B cell (primary cell): ENCODE measurements around the gene DMAC2. TPM values are rescaled to one million over a fixed set of nuclear protein-coding genes. Genes with fewer than 3 reads are reported as not detected.

Source experiments
- ATAC-seq: fragments of 200-7000 bp; cut with Tn5 transposase; one replicate; pipeline ENCODE4 v1.10.0; 2021; ENCODE audit warnings: low read depth, mild to moderate bottlenecking, moderate number of reproducible peaks, moderate library complexity
- CTCF ChIA-PET: fragments of 350-600 bp; sonication (Branson Sonifier 250); formaldehyde crosslinking; loops from one replicate; lab custom pipeline; 2021; ENCODE audit warnings: antibody characterized with exemption, inconsistent platforms; lab: Charles Lee
- POLR2A ChIA-PET: fragments of 350-600 bp; sonication (Branson Sonifier 250); formaldehyde crosslinking; loops from one replicate; lab custom pipeline; 2021; ENCODE audit warnings: antibody characterized with exemption; lab: Charles Lee
- DNase-seq: peaks from one replicate; pipeline ENCODE4 v3.0.0; 2013
- H2AFZ ChIP-seq: 2 replicates; pipeline ENCODE4 v1.6.1; 2012; ENCODE audit warnings: mild to moderate bottlenecking, low read depth, low read length; ENCODE audit not compliant: insufficient read depth, poor library complexity, severe bottlenecking
- H3K27ac ChIP-seq, 2 donors: 1 replicate in 1 of 2; 2 replicates in 1 of 2; pipeline ENCODE4 v1.5.1; 2012 to 2013; ENCODE audit warnings: low read length in 2 of 2, mild to moderate bottlenecking in 2 of 2, moderate library complexity in 1 of 2
- H3K27me3 ChIP-seq, 4 experiments: fragments of 200-600 bp in 1 of 4; sonication (generic) in 1 of 4; replicated peaks in 1 of 4; 1 replicate in 2 of 4; 2 replicates in 2 of 4; pipeline versions ENCODE4 v1.6.1 to v1.7.0; 2013 to 2016; ENCODE audit warnings: low read length in 3 of 4, mild to moderate bottlenecking in 2 of 4, mixed read lengths in 1 of 4, moderate library complexity in 1 of 4; ENCODE audit not compliant: insufficient read depth in 4 of 4, control insufficient read depth in 3 of 4; ENCODE audit errors: control extremely low read depth in 1 of 4
- H3K36me3 ChIP-seq, 2 experiments: replicated peaks in 1 of 2; 1 replicate in 1 of 2; 2 replicates in 1 of 2; pipeline versions ENCODE4 v1.6.1 to v1.7.1; 2013; ENCODE audit warnings: low read length in 1 of 2; ENCODE audit not compliant: insufficient read depth in 2 of 2, control insufficient read depth in 1 of 2; ENCODE audit errors: control extremely low read depth in 1 of 2, extremely low read depth in 1 of 2
- H3K4me1 ChIP-seq, 2 donors: fragments of 200-600 bp in 1 of 2; sonication (generic) in 1 of 2; 1 replicate in 1 of 2; 2 replicates in 1 of 2; pipeline versions ENCODE4 v1.5.1 to v1.6.1; 2013 to 2017; ENCODE audit warnings: low read length in 2 of 2; ENCODE audit not compliant: control insufficient read depth in 2 of 2, insufficient read depth in 2 of 2
- H3K4me2 ChIP-seq: replicated peaks from 2 replicates; pipeline ENCODE3; 2012; ENCODE audit warnings: mild to moderate bottlenecking, low read depth, low read length; ENCODE audit not compliant: poor library complexity, severe bottlenecking
- H3K4me3 ChIP-seq, 5 experiments: fragments of 200-600 bp in 1 of 5; sonication (generic) in 1 of 5; 1 replicate in 3 of 5; 2 replicates in 2 of 5; pipeline versions ENCODE4 v1.5.1 to v1.7.0; 2011 to 2016; ENCODE audit warnings: low read length in 4 of 5, mild to moderate bottlenecking in 4 of 5, low read depth in 2 of 5, control low read depth in 1 of 5, moderate library complexity in 1 of 5; ENCODE audit not compliant: insufficient read depth in 1 of 5; ENCODE audit errors: control extremely low read depth in 1 of 5, extremely low read depth in 1 of 5
- H3K79me2 ChIP-seq: fragments of 200-600 bp; sonication (generic); one replicate; pipeline ENCODE4 v1.6.0; 2016; ENCODE audit warnings: low read length; ENCODE audit not compliant: control insufficient read depth, insufficient read depth
- H3K9ac ChIP-seq: fragments of 200-600 bp; sonication (generic); 2 replicates; pipeline ENCODE4 v1.6.1; 2017; ENCODE audit warnings: mild to moderate bottlenecking, low read length, moderate library complexity
- H3K9me3 ChIP-seq, 3 donors: one replicate each; pipeline versions ENCODE4 v1.6.1 to v1.7.1; 2013; ENCODE audit warnings: low read length in 2 of 3; ENCODE audit not compliant: control insufficient read depth in 2 of 3, insufficient read depth in 1 of 3; ENCODE audit errors: control extremely low read depth in 1 of 3
- H4K20me1 ChIP-seq: 2 replicates; pipeline ENCODE4 v1.6.0; 2012; ENCODE audit warnings: mild to moderate bottlenecking, low read length; ENCODE audit not compliant: insufficient read depth, control insufficient read depth, poor library complexity, severe bottlenecking
- H3K27ac Mint-ChIP-seq: one replicate; pipeline ENCODE4 v1.8.0; 2021; ENCODE audit warnings: mixed read lengths
- H3K27me3 Mint-ChIP-seq: one replicate; pipeline ENCODE4 v1.8.0; 2021; ENCODE audit warnings: mixed read lengths
- H3K4me1 Mint-ChIP-seq: one replicate; pipeline ENCODE4 v1.8.0; 2021; ENCODE audit warnings: mixed read lengths
- H3K4me3 Mint-ChIP-seq: one replicate; pipeline ENCODE4 v1.8.0; 2021; ENCODE audit warnings: mixed read lengths
- H3K9me3 Mint-ChIP-seq: one replicate; pipeline ENCODE4 v1.8.0; 2022; ENCODE audit warnings: mixed read lengths; ENCODE audit not compliant: insufficient read depth
- CTCF ChIP-seq: fragments of 200-600 bp; IDR thresholded peaks from one replicate; pipeline ENCODE4 v1.8.0; 2022; ENCODE audit warnings: antibody characterized with exemption, mild to moderate bottlenecking
- EZH2 ChIP-seq: IDR thresholded peaks from 2 replicates; pipeline ENCODE4 v1.6.1; 2012; ENCODE audit warnings: borderline replicate concordance, low read depth, mild to moderate bottlenecking, moderate library complexity, low read length; ENCODE audit not compliant: insufficient read depth, poor library complexity, severe bottlenecking
- WGBS: methylation state at CpG from one replicate; pipeline ENCODE4 v1.1.5; 2013; ENCODE audit warnings: missing lambda C conversion rate; ENCODE audit not compliant: insufficient coverage; 5-methylcytosine and 5-hydroxymethylcytosine counted together
- intact Hi-C: fragments of 100-400 bp; cut with micrococcal nuclease; formaldehyde crosslinking; loops from one replicate; pipeline ENCODE4 v1.10.0; 2022
- polyA plus RNA-seq: library from polyadenylated mRNA; depleted of rRNA; stranded (reverse); fragments of >200 nt; gene quantifications from 2 replicates; pipeline ENCODE4 v1.2.3, GENCODE V29; 2012
- total RNA-seq, 2 donors: library from RNA; stranded (reverse); fragments of 120-200 nt in 1 of 2; gene quantifications; 1 replicate in 1 of 2; 2 replicates in 1 of 2; pipeline versions ENCODE4 v1.2.3 to v1.2.4, GENCODE V29; 2013 to 2022

Gene DMAC2
- total and polyA plus RNA-seq, 2 donors (not counting 1 experiment from before 2014, with no cell fraction given) = 31.8 to 41.7 TPM

DNA sequence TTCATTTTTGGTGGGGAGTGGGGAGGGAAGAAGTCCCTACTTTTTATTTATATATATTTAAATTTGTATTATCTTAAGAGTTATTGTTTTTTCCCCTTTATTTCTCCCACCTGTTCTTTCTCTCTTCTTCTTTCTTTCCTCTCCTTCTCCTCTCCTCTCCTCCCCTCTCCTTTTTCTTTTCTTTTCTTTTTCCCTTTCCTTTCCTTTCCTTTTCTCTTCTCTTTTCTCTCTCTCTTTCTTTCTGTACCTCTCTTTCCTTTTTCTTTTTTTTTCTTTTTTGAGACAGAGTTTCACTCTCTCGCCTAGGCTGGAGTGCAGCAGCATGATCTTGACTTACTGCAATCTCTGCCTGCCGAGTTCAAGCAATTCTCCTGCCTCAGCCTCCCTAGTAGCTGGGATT lies 40.2 kb downstream of the DMAC2 start:
- Histone ChIP-seq H3K4me1 (peaks cover 27 to 28% of the 10 kb centered on the region in 2 donors), H3K4me2 (no peak overlapping the region), H4K20me1 (peaks cover 10% of the 10 kb centered on the region), H2AFZ (no peak overlapping the region), H3K9me3 (no peaks in the 10 kb centered on the region), H3K4me3 (no peak overlapping the region), H3K27me3 (no peaks in the 10 kb centered on the region), H3K27ac (no peak overlapping the region), H3K36me3 (peaks cover 0 to 13% of the 10 kb centered on the region in 2 experiments), H3K9ac (no peak overlapping the region), H3K79me2 (peaks cover 72% of the 10 kb centered on the region)
- H3K27ac Mint-ChIP-seq = no peak overlapping the region
- peaks cover 45% of the 10 kb centered on the region for H3K4me1 Mint-ChIP-seq
- POLR2A ChIA-PET = interaction anchor here (0.6 kb wide), 1 partner anchor 20 kb away, joined by 4 read pairs; no protein-coding TSS in a partner anchor
- H3K4me3 Mint-ChIP-seq = peak overlapping the region; percentile 45
- WGBS = 94% methylated on average over 2 of the region's 2 CpGs
- no peaks in the 10 kb centered on the region for H3K9me3 Mint-ChIP-seq
- intact Hi-C loops = loop anchor here (5.0 kb wide), 1 partner anchor 682 kb away; the partner anchor contains the start of genes COQ8B and ITPKC
- DNase-seq (no peak), ATAC-seq (no peak)
- TF ChIP-seq CTCF (no peak), EZH2 (no peak)
- CTCF ChIA-PET = no interaction called here
- no peaks in the 10 kb centered on the region for H3K27me3 Mint-ChIP-seq

- Mint-ChIP-seq H3K27me3 (no peaks in the 10 kb centered on the region), H3K4me1 (peaks cover 45% of the 10 kb centered on the region), H3K9me3 (no peaks in the 10 kb centered on the region), H3K4me3 (peak overlapping the region; percentile 96), H3K27ac (peak overlapping the region; percentile 65)
- Histone ChIP-seq H3K27me3 (no peaks in the 10 kb centered on the region), H3K4me1 (peaks cover 27 to 28% of the 10 kb centered on the region in 2 donors), H3K9ac (peak overlapping the region; percentile 86), H4K20me1 (peaks cover 10% of the 10 kb centered on the region), H3K36me3 (peaks cover 0 to 13% of the 10 kb centered on the region in 2 experiments), H2AFZ (no peak overlapping the region), H3K4me3 (no peak overlapping the region), H3K79me2 (peaks cover 76% of the 10 kb centered on the region), H3K4me2 (peak overlapping the region; percentile 88), H3K9me3 (no peaks in the 10 kb centered on the region), H3K27ac (no peak overlapping the region)
- intact Hi-C loops = loop anchor here (5.0 kb wide), 1 partner anchor 682 kb away; the partner anchor contains the start of genes COQ8B and ITPKC
- ATAC-seq (no peak), DNase-seq (no peak)
- ChIA-PET CTCF (interaction anchor here (0.6 kb wide), 1 partner anchor 197 kb away, joined by 3 read pairs; no protein-coding TSS in a partner anchor), POLR2A (interaction anchor here (0.6 kb wide), 1 partner anchor 20 kb away, joined by 4 read pairs; no protein-coding TSS in a partner anchor)
- TF ChIP-seq CTCF = no peak
- no peak for TF ChIP-seq EZH2
- WGBS = 92% methylated on average over 2 of the region's 3 CpGs
These were observed 40.6 kb downstream of the DMAC2 start for GRCh38 chr19:41399091-41399490.
